B cell (primary cell): ENCODE measurements around the gene WWTR1.

Experiments
- CTCF ChIP-seq: fragments of 200-600 bp; IDR thresholded peaks from one replicate; pipeline ENCODE4 v1.8.0; 2022; ENCODE audit warnings: antibody characterized with exemption, mild to moderate bottlenecking
- EZH2 ChIP-seq: IDR thresholded peaks from 2 replicates; pipeline ENCODE4 v1.6.1; 2012; ENCODE audit warnings: borderline replicate concordance, low read depth, mild to moderate bottlenecking, moderate library complexity, low read length; ENCODE audit not compliant: insufficient read depth, poor library complexity, severe bottlenecking

- TF ChIP-seq CTCF: no peak
- no peak for TF ChIP-seq EZH2
Measured at GRCh38 chr3:149474250-149474817, 183.5 kb downstream of the WWTR1 start, which contains the start of gene TM4SF4.
